Osteoblast (primary cell): Measurements from ENCODE around the gene CSK. TPM values are rescaled to one million over a fixed set of nuclear protein-coding genes. Genes with fewer than 3 reads are reported as not detected.

ENCODE experiments used
- DNase-seq: peaks from one replicate; pipeline ENCODE4 v3.0.0; 2011; ENCODE audit warnings: low spot score, mixed read lengths; ENCODE audit not compliant: insufficient read length; ENCODE audit errors: missing footprints
- H2AFZ ChIP-seq: 2 replicates; pipeline ENCODE4 v1.6.0; 2011; ENCODE audit warnings: mild to moderate bottlenecking, low read length
- H3K27ac ChIP-seq: 2 replicates; pipeline ENCODE4 v1.5.1; 2011; ENCODE audit warnings: mild to moderate bottlenecking, low read depth, low read length, moderate library complexity
- H3K27me3 ChIP-seq: 2 replicates; pipeline ENCODE4 v1.6.0; 2012; ENCODE audit warnings: mild to moderate bottlenecking, control low read depth, inconsistent platforms, low read length, moderate library complexity; ENCODE audit not compliant: insufficient read depth
- H3K36me3 ChIP-seq: 2 replicates; pipeline ENCODE4 v1.5.1; 2011; ENCODE audit warnings: mild to moderate bottlenecking, low read length, control low read depth, moderate library complexity; ENCODE audit not compliant: insufficient read depth
- H3K4me1 ChIP-seq: 2 replicates; pipeline ENCODE4 v1.5.1; 2011; ENCODE audit warnings: mild to moderate bottlenecking, low read length, control low read depth, moderate library complexity; ENCODE audit not compliant: insufficient read depth
- H3K4me2 ChIP-seq: 2 replicates; pipeline ENCODE4 v1.6.0; 2011; ENCODE audit warnings: mild to moderate bottlenecking, low read length; ENCODE audit not compliant: insufficient read depth
- H3K4me3 ChIP-seq: fragments of 200-600 bp; sonication (generic); 3 replicates; pipeline ENCODE4 v1.5.1; 2012; ENCODE audit warnings: mild to moderate bottlenecking, low read length, inconsistent platforms; ENCODE audit not compliant: insufficient read depth
- H3K79me2 ChIP-seq: 2 replicates; pipeline ENCODE4 v1.6.0; 2012; ENCODE audit warnings: mild to moderate bottlenecking, low read length, control low read depth, inconsistent platforms; ENCODE audit not compliant: insufficient read depth
- H3K9me3 ChIP-seq: 2 replicates; pipeline ENCODE4 v1.5.1; 2011; ENCODE audit warnings: low read depth, low read length, control low read depth
- H4K20me1 ChIP-seq: 2 replicates; pipeline ENCODE4 v1.6.0; 2012; ENCODE audit warnings: mild to moderate bottlenecking, low read length, control low read depth; ENCODE audit not compliant: insufficient read depth
- total RNA-seq: library from RNA; depleted of rRNA; stranded (reverse); fragments of >200 nt; gene quantifications from 2 replicates; pipeline ENCODE4 v1.2.3, GENCODE V29; 2012
- TF ChIP-seq, protein P1 (sequence below): IDR thresholded peaks from 2 replicates; pipeline ENCODE4 v1.5.1; 2011; ENCODE audit warnings: mild to moderate bottlenecking, low read depth, low read length, moderate library complexity; ENCODE audit errors: extremely low read depth

CSK gene
- total RNA-seq, 1 donor: 31.5 TPM

DNA sequence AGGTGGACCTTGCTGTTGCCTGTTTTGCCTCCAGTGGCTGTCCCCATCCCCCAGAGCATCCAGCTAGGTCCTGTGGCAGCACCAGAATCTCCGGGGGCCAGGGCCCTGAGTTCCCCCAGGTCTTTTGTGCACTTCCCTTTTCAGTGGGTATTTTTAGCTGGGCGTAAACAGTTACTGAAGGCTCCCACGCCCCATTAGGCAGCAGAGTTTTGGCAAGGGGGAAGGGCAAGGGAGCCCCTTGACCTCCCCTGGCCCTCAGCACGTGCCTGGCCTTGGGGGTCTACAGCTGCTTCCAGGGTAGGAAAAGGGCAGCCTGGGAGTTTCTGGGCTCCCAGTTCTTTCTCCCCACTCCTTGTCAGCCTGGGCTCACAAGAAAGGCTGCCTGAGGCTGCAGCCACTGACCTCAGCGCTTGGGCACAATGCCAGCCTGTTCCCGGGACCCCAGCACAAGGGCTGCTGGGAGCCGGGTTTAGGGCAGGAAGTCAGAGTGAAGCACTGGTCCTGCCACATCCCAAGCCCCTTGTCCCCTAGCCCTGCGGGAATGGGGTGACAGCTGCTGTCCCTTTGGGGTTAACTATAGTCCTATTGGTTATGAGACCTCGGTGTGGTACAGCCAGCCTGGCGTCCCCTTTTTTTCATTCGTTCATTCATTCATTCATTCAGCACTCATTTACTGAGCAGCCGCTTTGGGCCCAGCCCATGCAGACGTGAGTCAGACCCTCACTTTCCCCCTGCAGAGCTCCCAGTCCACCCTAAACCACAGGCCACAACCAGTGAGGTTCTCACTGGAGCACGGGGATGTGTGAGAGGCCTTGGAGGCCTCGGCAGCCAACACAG, 8.4 kb downstream of the CSK start:
- DNase-seq: peak; percentile 97
- TF ChIP-seq, protein P1, sequence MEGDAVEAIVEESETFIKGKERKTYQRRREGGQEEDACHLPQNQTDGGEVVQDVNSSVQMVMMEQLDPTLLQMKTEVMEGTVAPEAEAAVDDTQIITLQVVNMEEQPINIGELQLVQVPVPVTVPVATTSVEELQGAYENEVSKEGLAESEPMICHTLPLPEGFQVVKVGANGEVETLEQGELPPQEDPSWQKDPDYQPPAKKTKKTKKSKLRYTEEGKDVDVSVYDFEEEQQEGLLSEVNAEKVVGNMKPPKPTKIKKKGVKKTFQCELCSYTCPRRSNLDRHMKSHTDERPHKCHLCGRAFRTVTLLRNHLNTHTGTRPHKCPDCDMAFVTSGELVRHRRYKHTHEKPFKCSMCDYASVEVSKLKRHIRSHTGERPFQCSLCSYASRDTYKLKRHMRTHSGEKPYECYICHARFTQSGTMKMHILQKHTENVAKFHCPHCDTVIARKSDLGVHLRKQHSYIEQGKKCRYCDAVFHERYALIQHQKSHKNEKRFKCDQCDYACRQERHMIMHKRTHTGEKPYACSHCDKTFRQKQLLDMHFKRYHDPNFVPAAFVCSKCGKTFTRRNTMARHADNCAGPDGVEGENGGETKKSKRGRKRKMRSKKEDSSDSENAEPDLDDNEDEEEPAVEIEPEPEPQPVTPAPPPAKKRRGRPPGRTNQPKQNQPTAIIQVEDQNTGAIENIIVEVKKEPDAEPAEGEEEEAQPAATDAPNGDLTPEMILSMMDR: no peak
- no peaks in the 10 kb centered on the region for H3K9me3 ChIP-seq
- peak overlapping the region; percentile 61 for H3K4me2 ChIP-seq
- H2AFZ ChIP-seq: peak overlapping the region; percentile 54
- peaks cover 59% of the 10 kb centered on the region for H3K4me1 ChIP-seq
- H4K20me1 ChIP-seq: peaks cover 74% of the 10 kb centered on the region
- H3K27me3 ChIP-seq: no peaks in the 10 kb centered on the region
- H3K36me3 ChIP-seq: no peaks in the 10 kb centered on the region
- peak overlapping the region; percentile 5 for H3K4me3 ChIP-seq
- H3K27ac ChIP-seq: peak overlapping the region; percentile 81
- peaks cover 98% of the 10 kb centered on the region for H3K79me2 ChIP-seq

DNA sequence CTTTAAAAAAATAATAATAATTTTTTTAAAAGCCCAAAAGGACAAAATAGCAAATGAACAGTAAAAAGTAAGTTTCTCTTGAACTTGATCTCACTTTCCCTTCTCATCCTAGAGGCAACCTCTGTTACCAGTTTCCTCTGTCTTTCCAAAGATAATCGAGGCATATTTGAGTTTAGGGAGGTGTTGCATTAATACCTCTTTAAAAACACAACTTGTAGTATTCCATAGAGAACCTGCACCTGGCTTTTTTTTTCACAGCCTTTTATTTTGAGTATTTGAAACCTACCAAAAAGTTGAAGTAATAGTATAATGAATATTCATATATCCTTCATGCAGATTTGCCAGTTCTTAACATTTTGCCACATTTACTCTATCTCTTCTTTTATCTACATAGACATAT, 9.1 kb downstream of the CSK start:
- peak; percentile 52 for DNase-seq
- Histone ChIP-seq H3K27me3 (no peaks in the 10 kb centered on the region), H3K4me2 (no peak overlapping the region), H4K20me1 (peaks cover 75% of the 10 kb centered on the region), H3K27ac (peak overlapping the region; percentile 81), H2AFZ (no peak overlapping the region), H3K79me2 (peaks cover 97% of the 10 kb centered on the region), H3K36me3 (no peaks in the 10 kb centered on the region), H3K4me3 (no peak overlapping the region), H3K9me3 (no peaks in the 10 kb centered on the region), H3K4me1 (peaks cover 58% of the 10 kb centered on the region)
- TF ChIP-seq, protein P1: no peak

DNA sequence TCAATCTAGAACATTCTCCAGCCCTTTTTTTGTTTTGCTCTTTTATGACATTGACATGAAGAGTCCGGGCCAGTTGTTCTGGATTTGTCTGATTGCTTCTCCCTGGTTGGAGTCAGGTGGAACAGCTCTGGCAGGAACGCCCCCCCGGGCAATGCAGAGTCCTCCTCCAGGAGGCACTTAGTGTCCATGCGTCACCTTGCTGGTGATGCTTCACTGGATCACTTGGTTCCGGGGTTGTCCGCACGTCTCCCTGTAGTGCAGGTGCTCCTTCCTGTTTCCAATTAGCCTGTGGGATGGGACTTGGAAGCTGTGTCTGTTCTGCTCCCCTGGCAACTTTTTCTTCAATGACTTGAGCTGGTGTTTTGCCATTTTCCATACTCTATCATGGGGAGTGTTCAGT, 9.8 kb downstream of the CSK start:
- TF ChIP-seq, protein P1: no peak
- Histone ChIP-seq H3K4me1 (peaks cover 52% of the 10 kb centered on the region), H3K79me2 (peaks cover 97% of the 10 kb centered on the region), H3K9me3 (no peaks in the 10 kb centered on the region), H3K4me3 (no peak overlapping the region), H3K27me3 (no peaks in the 10 kb centered on the region), H4K20me1 (peaks cover 77% of the 10 kb centered on the region), H2AFZ (no peak overlapping the region), H3K27ac (peak overlapping the region; percentile 81), H3K36me3 (no peaks in the 10 kb centered on the region), H3K4me2 (no peak overlapping the region)
- peak; percentile 19 for DNase-seq

DNA sequence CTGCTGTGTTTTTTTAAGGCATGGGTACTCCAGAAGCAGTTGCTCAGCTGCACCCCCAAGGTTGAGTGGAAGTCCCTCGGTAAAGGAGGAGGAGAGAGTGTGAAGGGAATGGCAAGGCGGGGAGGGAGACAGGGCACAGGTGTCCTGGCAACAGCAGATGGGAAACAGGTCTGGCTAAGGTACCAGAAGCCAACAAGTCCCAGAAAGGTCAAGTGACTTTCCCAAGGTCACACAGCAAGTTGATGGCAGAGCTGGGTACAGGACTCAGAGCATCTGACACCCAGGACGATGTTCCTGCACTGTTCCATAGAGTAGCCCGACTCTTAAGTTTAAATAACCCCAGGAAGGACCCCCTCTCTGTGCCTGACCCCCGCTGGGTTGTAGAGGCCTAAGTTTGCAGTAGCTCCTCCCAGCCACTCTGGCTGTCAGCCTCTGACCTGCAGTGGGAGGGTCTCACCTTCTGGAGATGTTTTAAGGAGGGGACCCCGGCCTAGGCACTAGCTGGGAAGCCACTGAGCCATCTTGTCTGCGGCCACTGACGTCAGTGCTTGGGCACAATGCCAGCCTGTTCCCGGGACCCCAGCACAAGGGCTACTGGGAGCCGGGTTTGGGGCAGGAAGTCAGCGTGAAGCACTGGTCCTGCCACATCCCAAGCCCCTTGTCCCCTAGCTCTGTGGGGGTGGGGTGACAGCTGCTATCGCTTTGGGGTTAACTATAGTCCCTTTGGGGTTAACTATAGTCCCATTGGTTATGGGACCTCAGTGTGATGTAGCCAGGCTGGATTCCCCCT, 10.5 kb downstream of the CSK start:
- TF ChIP-seq, protein P1: no peak
- Histone ChIP-seq H3K36me3 (no peaks in the 10 kb centered on the region), H3K27ac (peak overlapping the region; percentile 41), H3K9me3 (no peaks in the 10 kb centered on the region), H2AFZ (no peak overlapping the region), H3K4me1 (peaks cover 45% of the 10 kb centered on the region), H3K79me2 (peaks cover 96% of the 10 kb centered on the region), H4K20me1 (peaks cover 72% of the 10 kb centered on the region), H3K4me2 (no peak overlapping the region), H3K27me3 (no peaks in the 10 kb centered on the region), H3K4me3 (no peak overlapping the region)
- DNase-seq: no peak
